Hair follicle dermal papilla cell (primary cell): ENCODE measurements around the gene KDM2B. TPM values are rescaled to one million over a fixed set of nuclear protein-coding genes. Genes with fewer than 3 reads are reported as not detected.

ENCODE experiments used
- small RNA-seq: library from RNA; depleted of rRNA; stranded (forward); fragments of <200 nt; gene quantifications from one replicate; pipeline ENCODE3, GENCODE V24; 2012
- total RNA-seq: library from RNA; depleted of rRNA; stranded (reverse); fragments of >200 nt; gene quantifications from 2 replicates; pipeline ENCODE4 v1.2.3, GENCODE V29; 2012

The KDM2B gene
- total RNA-seq = 28.8 and 37.3 TPM in 2 replicates

GRCh38 chr12:121580959-121581685 lies at the start of gene KDM2B:
KDM2B (minus strand) TSS chr12:121581023; CDS start chr12:121580911, 112 bp downstream.

GRCh38 chr12:121626087-121626852 lies 45.4 kb upstream of the KDM2B start, which contains the start of gene ORAI1:
ORAI1 (plus strand) TSS chr12:121626530.

GRCh38 chr12:121399391-121400331 lies 181.2 kb downstream of the KDM2B start, which contains the start of gene RNF34:
RNF34 (plus strand) TSS chr12:121400118; CDS start chr12:121400213, 95 bp downstream.

Small RNA genes within 50 kb of the gene (small RNA-seq; reads per million reads assigned to genes)
- not detected for gene RNU6-1004P

Other genes with a start within 250 kb of the KDM2B start
- 134 and 146 TPM in 2 replicates for gene ANAPC5, start 228.6 kb downstream of the KDM2B start, total RNA-seq
- 45.2 and 48.5 TPM in 2 replicates for gene RNF34, start 180.9 kb downstream of the KDM2B start, total RNA-seq
- gene ORAI1, start 45.5 kb upstream of the KDM2B start, total RNA-seq = 7.7 and 9.9 TPM in 2 replicates
- 0.97 TPM in 2 replicates for gene MORN3, start 88.6 kb upstream of the KDM2B start, total RNA-seq
- 11.5 and 13.8 TPM in 2 replicates for gene TMEM120B, start 131.7 kb upstream of the KDM2B start, total RNA-seq
- gene RHOF, start 212.7 kb upstream of the KDM2B start, total RNA-seq = 5.7 and 7.7 TPM in 2 replicates
- 6.8 and 7.0 TPM in 2 replicates for gene SETD1B, start 223.0 kb upstream of the KDM2B start, total RNA-seq